Activated T-cell treated with anti-CD3 and anti-CD28 coated beads for 48 hours (primary cell): ENCODE data around the gene RGL1.
"Not testable (repeated sequence)": the region's sequence is repeated elsewhere in the genome, so short reads cannot be mapped to it uniquely, and the experiment has no call there.

Experiments
- DNase-seq: peaks from one replicate; pipeline ENCODE4 v3.0.0-alpha.2; 2020; ENCODE audit warnings: low read depth

The RGL1 gene

DNA sequence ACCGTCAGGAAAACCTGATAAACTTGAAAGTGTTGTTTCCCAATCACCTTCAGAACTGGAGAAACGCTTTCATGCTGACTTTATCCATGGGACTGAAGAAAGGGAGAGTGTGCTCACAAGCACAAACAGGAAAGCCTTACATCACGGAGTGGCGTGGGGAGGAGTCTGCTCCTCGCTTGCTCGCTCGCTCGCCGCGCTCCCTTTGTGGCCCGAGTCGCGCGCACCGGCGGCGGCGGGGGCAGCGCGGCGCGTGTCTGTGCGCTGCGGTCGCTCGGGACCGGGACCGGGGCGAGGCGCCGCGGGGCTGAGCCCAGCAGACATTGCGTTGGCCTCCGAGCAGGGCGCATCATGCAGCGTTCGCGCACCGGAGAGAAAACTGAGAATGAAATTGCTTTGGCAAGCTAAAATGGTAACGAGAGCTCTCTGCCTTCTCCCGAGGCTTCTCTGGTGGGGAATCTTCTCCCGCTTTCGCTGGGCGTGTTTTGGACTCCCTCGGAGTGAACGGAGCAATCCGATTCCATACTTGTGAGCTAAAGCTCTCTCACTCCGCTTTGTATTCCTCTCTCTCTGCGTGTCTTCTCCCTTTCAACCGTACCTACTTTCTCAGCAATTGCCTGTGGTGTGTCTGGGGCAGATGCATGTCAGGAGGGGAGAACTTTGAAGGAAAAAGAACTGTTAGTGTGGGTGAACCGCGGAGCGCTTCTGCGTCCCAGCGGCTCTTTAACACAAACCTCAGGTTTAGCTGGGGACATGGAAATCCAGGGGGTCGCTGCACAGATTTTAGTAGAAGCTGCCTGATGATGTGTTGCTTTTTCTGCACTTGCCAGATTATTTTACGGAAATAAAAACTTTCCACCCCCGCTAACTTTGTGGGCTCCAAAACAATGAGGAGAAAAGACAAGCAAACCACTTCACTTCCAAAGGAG is at the start of gene RGL1:
RGL1 (plus strand) TSS at position 205 of the 926 bp plus-strand sequence; CDS start at position 383, 178 bp downstream.
- peak; percentile 11 for DNase-seq

GRCh38 chr1:183756326-183756725 is 48.6 kb upstream of the RGL1 start:
- no peak for DNase-seq

GRCh38 chr1:183757061-183757460 is 47.9 kb upstream of the RGL1 start:
- DNase-seq: no peak

- no peak for DNase-seq
Measured at GRCh38 chr1:183758913-183759312, 46.0 kb upstream of the RGL1 start.

DNA sequence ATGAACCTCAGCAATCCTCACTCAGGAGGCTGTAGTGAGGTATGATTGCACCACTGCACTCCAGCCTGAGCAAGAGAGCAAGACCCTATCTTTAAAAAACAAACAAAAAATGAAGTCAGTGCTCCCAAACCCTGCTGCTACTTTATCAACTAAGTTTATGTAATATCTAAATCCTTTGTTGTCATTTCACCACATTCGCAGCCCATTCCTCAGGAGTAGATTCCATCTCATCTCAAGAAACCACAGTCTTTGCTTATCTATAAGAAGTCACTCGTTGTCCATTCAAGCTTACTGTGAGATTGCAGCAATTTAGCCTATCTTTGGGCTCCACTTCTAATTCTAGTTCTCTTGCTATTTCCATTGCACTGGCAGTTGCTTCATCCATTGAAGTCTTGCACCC is 44.3 kb upstream of the RGL1 start:
- DNase-seq: no peak

- DNase-seq: no peak
Measured at GRCh38 chr1:183761871-183762270, 43.0 kb upstream of the RGL1 start.

GRCh38 chr1:183762856-183763255 is 42.1 kb upstream of the RGL1 start:
- DNase-seq: not testable (repeated sequence)

- no peak for DNase-seq
Measured at GRCh38 chr1:183764981-183765380, 39.9 kb upstream of the RGL1 start.

GRCh38 chr1:183769956-183770815 is 34.7 kb upstream of the RGL1 start:
- no peak for DNase-seq

- no peak for DNase-seq
Measured at GRCh38 chr1:183770816-183771128, 34.1 kb upstream of the RGL1 start.

- no peak for DNase-seq
Measured at GRCh38 chr1:183773482-183774274, 31.2 kb upstream of the RGL1 start.

DNA sequence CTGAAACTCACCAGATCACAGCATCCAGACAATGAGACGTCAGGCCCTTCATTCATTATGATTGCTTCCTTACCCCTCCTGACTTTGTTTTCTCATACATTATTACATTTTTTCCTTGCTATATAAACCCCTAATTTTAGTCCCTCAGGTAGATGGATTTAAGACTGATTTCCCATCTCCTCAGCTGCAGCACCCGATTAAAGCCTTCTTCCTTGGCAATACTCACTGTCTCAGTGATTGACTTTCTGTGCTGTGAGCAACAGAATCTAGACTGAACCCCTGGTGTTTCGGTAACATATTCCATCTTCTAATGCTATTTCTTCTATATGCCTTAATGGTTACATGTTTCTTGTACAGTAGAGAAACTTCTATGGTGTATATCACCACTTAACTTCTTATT is 30.0 kb upstream of the RGL1 start:
- no peak for DNase-seq

DNA sequence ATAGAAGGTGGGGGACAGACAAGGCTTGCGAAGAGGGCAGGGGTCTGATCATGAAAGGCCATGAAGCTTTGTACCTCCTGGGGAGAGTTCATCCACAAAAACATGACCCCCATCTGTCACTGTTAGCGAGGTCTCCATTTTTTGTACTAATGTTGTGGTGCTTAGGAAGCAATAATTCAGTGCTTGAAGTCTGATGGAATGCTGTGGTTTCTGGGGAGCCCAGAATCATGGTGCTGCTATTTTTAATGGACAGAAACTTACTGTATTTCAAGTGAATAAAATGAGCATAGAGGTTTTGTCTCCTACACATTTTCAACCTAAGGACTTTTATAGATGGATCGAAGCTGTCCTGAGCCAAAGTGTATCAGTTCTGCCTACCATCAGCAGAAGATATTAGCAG is 28.2 kb upstream of the RGL1 start:
- DNase-seq: no peak

GRCh38 chr1:183777328-183777727 is 27.6 kb upstream of the RGL1 start:
- DNase-seq: no peak

GRCh38 chr1:183778045-183778444 is 26.9 kb upstream of the RGL1 start:
- no peak for DNase-seq

DNA sequence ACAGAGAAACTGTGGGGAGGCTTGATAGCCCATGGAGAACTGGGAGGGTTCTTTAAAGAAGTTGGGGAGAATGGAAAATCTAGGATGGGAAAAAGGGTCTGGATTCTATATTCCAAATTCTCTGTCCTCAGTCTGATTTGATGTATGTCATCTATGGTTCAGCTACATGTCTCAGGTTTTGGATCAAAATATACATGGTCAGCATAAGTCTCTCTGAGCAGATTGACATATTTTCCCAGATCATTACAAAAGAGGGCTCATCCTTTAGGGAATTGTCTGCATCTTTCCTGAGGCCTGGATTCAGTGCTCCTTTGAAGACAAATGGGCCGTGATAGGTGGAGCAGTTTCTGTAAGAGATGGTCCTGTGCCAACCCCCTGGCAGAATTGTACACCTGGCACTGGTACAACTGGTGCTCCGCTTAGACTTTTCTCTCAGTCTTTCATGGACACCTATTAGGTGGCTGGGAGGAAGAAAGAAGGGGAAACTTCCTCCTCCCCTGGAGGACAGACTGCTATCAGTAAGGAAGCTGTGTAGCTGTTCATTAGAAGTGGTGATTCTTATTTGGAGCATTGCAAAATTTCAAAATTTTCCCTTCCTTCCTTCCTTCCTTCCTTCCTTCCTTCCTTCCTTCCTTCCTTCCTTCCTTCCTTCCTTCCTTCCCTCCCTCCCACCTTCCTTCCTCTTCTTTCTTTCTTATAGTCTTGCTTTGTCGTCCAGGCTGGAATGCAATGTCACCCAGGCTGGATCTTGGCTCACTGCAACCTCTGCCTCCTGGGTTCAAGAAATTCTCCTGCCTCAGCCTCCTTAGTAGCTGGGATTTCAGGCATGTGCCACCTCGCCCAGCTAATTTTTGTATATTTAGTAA is 26.1 kb upstream of the RGL1 start:
- DNase-seq: no peak

- no peak for DNase-seq
Measured at GRCh38 chr1:183780159-183780558, 24.8 kb upstream of the RGL1 start.

DNA sequence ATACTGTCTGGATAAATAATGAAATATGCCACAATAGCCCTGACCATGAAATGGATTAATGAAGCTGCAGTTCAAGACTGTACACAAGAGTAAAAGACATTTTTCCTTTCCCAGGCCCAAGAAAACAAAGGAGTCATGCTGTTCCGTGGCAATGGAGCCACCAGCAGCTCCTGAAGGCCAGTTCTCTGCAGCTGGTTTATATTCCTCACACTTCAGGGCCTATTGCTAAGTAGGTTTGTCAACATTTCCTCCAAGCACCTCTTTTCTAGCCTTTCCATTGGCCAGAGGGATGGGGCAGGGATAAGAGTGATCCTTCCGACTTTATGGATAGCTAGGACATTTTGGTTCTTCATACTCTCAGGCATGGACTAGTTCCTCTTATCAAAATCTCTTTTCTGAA is 24.2 kb upstream of the RGL1 start:
- no peak for DNase-seq

DNA sequence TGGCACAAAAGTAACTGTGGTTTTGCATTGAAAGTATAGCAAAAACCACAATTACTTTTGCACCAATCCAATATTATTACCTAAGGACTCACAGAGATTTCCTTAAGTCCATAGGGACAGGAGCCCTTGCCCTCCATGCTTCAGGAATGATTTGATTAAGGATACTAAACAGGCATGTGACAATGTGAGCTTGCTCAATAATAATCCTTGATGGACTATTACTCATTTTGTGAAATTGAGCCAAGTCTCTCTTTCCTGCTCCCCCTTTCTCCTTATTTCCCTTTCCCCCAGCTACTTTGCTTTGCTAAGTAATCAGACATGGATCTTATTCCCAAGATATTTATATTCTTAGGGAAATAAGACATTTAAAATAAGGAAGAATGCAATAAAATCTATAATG is 21.6 kb upstream of the RGL1 start:
- no peak for DNase-seq

DNA sequence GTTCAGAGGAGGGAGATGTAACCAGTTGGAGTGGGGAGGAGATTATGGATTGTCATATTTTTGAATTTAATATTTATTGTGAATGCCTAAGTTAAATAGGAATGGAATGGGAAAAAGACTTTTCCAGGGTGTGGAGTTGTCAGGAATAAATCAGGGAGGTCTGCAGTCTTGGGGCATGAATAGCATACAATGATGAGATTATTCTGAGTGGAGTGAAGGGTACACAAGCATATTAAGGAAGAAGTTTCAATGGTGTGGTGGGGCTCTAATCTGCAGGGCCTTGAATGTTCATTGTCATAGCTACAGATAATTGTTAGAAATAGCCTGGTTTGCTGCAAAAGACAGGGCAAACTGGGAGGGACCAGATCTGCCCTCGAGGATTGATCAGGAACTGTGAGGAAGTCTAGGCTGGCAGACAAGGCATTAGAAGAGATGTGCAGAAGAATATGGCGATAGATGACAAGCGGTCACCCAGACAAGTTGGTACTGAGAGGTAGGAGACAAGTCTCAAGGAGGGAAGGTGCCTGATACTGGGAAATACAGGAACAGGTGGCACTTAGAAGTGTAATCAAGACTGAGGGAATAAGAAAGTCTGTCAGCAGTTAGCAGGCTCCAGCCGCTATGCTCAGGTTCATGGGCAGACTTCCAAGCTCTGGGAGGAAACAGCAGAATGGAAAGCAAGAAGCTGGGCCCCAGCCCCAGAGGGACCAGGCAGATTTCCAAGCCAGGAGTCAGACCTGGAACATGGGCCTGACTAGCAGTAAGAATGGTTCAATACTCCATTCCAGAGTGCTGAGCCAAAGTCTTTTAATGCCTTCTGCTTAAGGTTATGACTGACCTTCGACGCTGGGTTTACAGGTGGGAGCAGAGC is 20.9 kb upstream of the RGL1 start:
- DNase-seq: no peak
